Heart left ventricle (tissue), 13 donors: ENCODE measurements around the gene LSM12.

Experiments
- CTCF ChIP-seq, 12 donors: fragments of 200-600 bp; sonication (generic) in 4 of 12; IDR thresholded peaks; one replicate each; pipeline versions ENCODE4 v1.5.0 to v1.8.0; 2018 to 2022; ENCODE audit warnings: antibody characterized with exemption in 12 of 12, mild to moderate bottlenecking in 5 of 12
- POLR2A ChIP-seq, 2 donors: fragments of 450-650 bp; IDR thresholded peaks; one replicate each; pipeline ENCODE4 v1.6.1; 2017; ENCODE audit warnings: antibody characterized with exemption in 2 of 2, mild to moderate bottlenecking in 2 of 2, moderate library complexity in 2 of 2
- donor health status: ischemic (EF 13 %, LVEDD 7.1; RV severe dilation, severe dysfunction).
- donor health status: DM: no; HTN: yes; CAD: no.
- donor health status: DM: no; HTN: no; CAD: no.
- donor health status: ischemic (EF 25% LVEDD 6.9; RV normal size, moderate dysfunction).
- donor health status: ischemic (EF 25% LVEDD 5.7; RV mildly dilated, moderate dysfunction).
- donor health status: ischemic (EF 35%, LVEDD 5.7; RV mildly dilated, moderate dysfunction).
- donor health status: nonischemic (EF 11% LVEDD 7.7; RV severe dilation, severe dysfunction).
- donor health status: DM: yes; HTN: yes; CAD: no.
- donor health status: PGD.
- donor health status: ischemic (EF 29% LVEDD 5.4; RV normal size, mild dysfunction).
- donor health status: nonischemic (EF 23%, LVEDD 6.1; RV moderate dilation, normal function).

- TF ChIP-seq POLR2A (IDR thresholded peaks at IDR 0.05) (no peak), CTCF (IDR thresholded peaks at IDR 0.05) (peak in 8 of 12 donors; percentile 24 to 48 (median 26))
Measured at GRCh38 chr17:44095647-44096496, 29.4 kb upstream of the LSM12 start.
